MCF 10A (cell line): ENCODE data around the gene TNS1. TPM values are rescaled to one million over a fixed set of nuclear protein-coding genes. Genes with fewer than 3 reads are reported as not detected.
A peak's percentile ranks its signal among the peaks of the same experiment; 100 is the strongest.

ENCODE experiments used
- BruUV-seq: library from RNA; stranded (reverse); fragments of 400-500 nt; replicated peaks from 2 replicates; lab custom pipeline; 2021; lab: Mats Ljungman, UMichigan
- CTCF ChIA-PET: fragments of 300-600 bp; sonication (Branson Sonifier 250); formaldehyde crosslinking; extraction: SDS; loops from one replicate; lab custom pipeline; 2021; ENCODE audit warnings: antibody characterized with exemption, inconsistent platforms; lab: Yijun Ruan, JAX
- POLR2A ChIA-PET: fragments of 300-600, 350-650 bp; sonication (Branson Sonifier 250); formaldehyde crosslinking; extraction: SDS; loops from one replicate; lab custom pipeline; 2020; ENCODE audit warnings: antibody characterized with exemption, inconsistent platforms; lab: Yijun Ruan, JAX
- DNase-seq: peaks from one replicate; pipeline ENCODE4 v3.0.0-alpha.2; 2018; ENCODE audit not compliant: unreplicated experiment
- H3K27ac Mint-ChIP-seq: one replicate; pipeline ENCODE4 v1.8.0; 2022; ENCODE audit warnings: mild to moderate bottlenecking, low read depth, mixed read lengths; ENCODE audit not compliant: unreplicated experiment
- H3K27me3 Mint-ChIP-seq: one replicate; pipeline ENCODE4 v1.8.0; 2022; ENCODE audit warnings: mixed read lengths; ENCODE audit not compliant: insufficient read depth, unreplicated experiment
- H3K36me3 Mint-ChIP-seq: one replicate; pipeline ENCODE4 v1.8.0; 2022; ENCODE audit warnings: mild to moderate bottlenecking, moderate library complexity, mixed read lengths; ENCODE audit not compliant: insufficient read depth, unreplicated experiment
- H3K4me1 Mint-ChIP-seq: one replicate; pipeline ENCODE4 v1.8.0; 2022; ENCODE audit warnings: mixed read lengths; ENCODE audit not compliant: insufficient read depth, unreplicated experiment
- H3K4me3 Mint-ChIP-seq: one replicate; pipeline ENCODE4 v1.8.0; 2022; ENCODE audit warnings: mild to moderate bottlenecking, moderate library complexity, mixed read lengths; ENCODE audit not compliant: unreplicated experiment
- H3K9me3 Mint-ChIP-seq: one replicate; pipeline ENCODE4 v1.8.0; 2022; ENCODE audit warnings: mixed read lengths; ENCODE audit not compliant: unreplicated experiment
- CTCF ChIP-seq: fragments of 200-600 bp; IDR thresholded peaks from one replicate; pipeline ENCODE4 v1.8.0; 2022; ENCODE audit warnings: antibody characterized with exemption, mild to moderate bottlenecking; ENCODE audit not compliant: unreplicated experiment
- intact Hi-C: fragments of 100-400 bp; cut with micrococcal nuclease; formaldehyde crosslinking; loops from 2 replicates; pipeline ENCODE4 v1.14.1; 2022
- total RNA-seq: library from RNA; stranded (reverse); gene quantifications from 2 replicates; pipeline ENCODE4 v1.2.3, GENCODE V29; 2022

Gene TNS1
- total RNA-seq, 1 experiment from 2014 or later, result 3.3 TPM

GRCh38 chr2:218027426-218028188 is 24.8 kb upstream of the TNS1 start:
- intact Hi-C loops, result no loop called here
- no peak overlapping the region for H3K4me3 Mint-ChIP-seq
- TF ChIP-seq CTCF, result no peak
- no peaks in the 10 kb centered on the region for H3K36me3 Mint-ChIP-seq
- DNase-seq, result no peak
- H3K4me1 Mint-ChIP-seq, result no peaks in the 10 kb centered on the region
- POLR2A ChIA-PET, result no interaction called here
- no TSS peak for BruUV-seq
- CTCF ChIA-PET, result interaction anchor here (0.7 to 3.6 kb wide), 4 partner anchors 38 to 241 kb away, joined by 3 to 22 read pairs (median 4); no protein-coding TSS in a partner anchor
- no peaks in the 10 kb centered on the region for H3K9me3 Mint-ChIP-seq
- no peak overlapping the region for H3K27ac Mint-ChIP-seq
- H3K27me3 Mint-ChIP-seq, result no peaks in the 10 kb centered on the region

- ChIA-PET POLR2A (no interaction called here), CTCF (interaction anchor here (1.6 to 3.6 kb wide), 2 partner anchors 237 to 240 kb away, joined by 5 to 22 read pairs; no protein-coding TSS in a partner anchor)
- no peaks in the 10 kb centered on the region for H3K4me1 Mint-ChIP-seq
- no TSS peak for BruUV-seq
- intact Hi-C loops, result no loop called here
- H3K9me3 Mint-ChIP-seq, result no peaks in the 10 kb centered on the region
- DNase-seq, result peak; percentile 33
- TF ChIP-seq CTCF, result no peak
- H3K4me3 Mint-ChIP-seq, result no peak overlapping the region
- no peak overlapping the region for H3K27ac Mint-ChIP-seq
- H3K27me3 Mint-ChIP-seq, result no peaks in the 10 kb centered on the region
- H3K36me3 Mint-ChIP-seq, result no peaks in the 10 kb centered on the region
Observed at GRCh38 chr2:218026676-218027425, 24.1 kb upstream of the TNS1 start.

- TF ChIP-seq CTCF, result no peak
- ChIA-PET CTCF (interaction anchor here (0.6 kb wide), 1 partner anchor 86 kb away, joined by 4 read pairs; no protein-coding TSS in a partner anchor), POLR2A (no interaction called here)
- no peaks in the 10 kb centered on the region for H3K27me3 Mint-ChIP-seq
- DNase-seq, result no peak
- H3K4me1 Mint-ChIP-seq, result no peaks in the 10 kb centered on the region
- H3K9me3 Mint-ChIP-seq, result no peaks in the 10 kb centered on the region
- BruUV-seq, result no TSS peak
- no peak overlapping the region for H3K4me3 Mint-ChIP-seq
- H3K27ac Mint-ChIP-seq, result no peak overlapping the region
- intact Hi-C loops, result no loop called here
- no peaks in the 10 kb centered on the region for H3K36me3 Mint-ChIP-seq
Observed at GRCh38 chr2:218026244-218026643, 23.4 kb upstream of the TNS1 start.

GRCh38 chr2:218024871-218025270 is 22.1 kb upstream of the TNS1 start:
- Mint-ChIP-seq H3K4me3 (no peak overlapping the region), H3K27me3 (no peaks in the 10 kb centered on the region), H3K4me1 (no peaks in the 10 kb centered on the region), H3K36me3 (no peaks in the 10 kb centered on the region), H3K9me3 (no peaks in the 10 kb centered on the region), H3K27ac (no peak overlapping the region)
- no TSS peak for BruUV-seq
- ChIA-PET POLR2A (no interaction called here), CTCF (interaction anchor here (0.8 to 1.7 kb wide), 5 partner anchors 36 to 239 kb away, joined by 3 to 9 read pairs (median 4); no protein-coding TSS in a partner anchor)
- no peak for DNase-seq
- intact Hi-C loops, result no loop called here
- TF ChIP-seq CTCF, result no peak
